Neutrophil (primary cell): ENCODE data around the gene HAGHL.

Source experiments
- H3K27ac ChIP-seq: fragments of 200-600 bp; sonication (generic); 2 replicates; pipeline ENCODE4 v1.5.1; 2016; ENCODE audit warnings: mild to moderate bottlenecking, moderate library complexity
- H3K27me3 ChIP-seq: fragments of 200-600 bp; sonication (generic); 2 replicates; pipeline ENCODE4 v1.6.0; 2016; ENCODE audit warnings: mild to moderate bottlenecking
- H3K36me3 ChIP-seq: fragments of 200-600 bp; sonication (generic); 2 replicates; pipeline ENCODE4 v1.5.1; 2017
- H3K4me1 ChIP-seq, 2 experiments: fragments of 200-600 bp in 1 of 2; sonication (generic) in 1 of 2; 1 replicate in 1 of 2; 2 replicates in 1 of 2; pipeline versions ENCODE4 v1.5.1 to v1.6.1; 2013 to 2016; ENCODE audit warnings: low read depth in 1 of 2, low read length in 1 of 2, mild to moderate bottlenecking in 1 of 2, moderate library complexity in 1 of 2; ENCODE audit not compliant: control insufficient read depth in 1 of 2, insufficient read depth in 1 of 2
- H3K4me3 ChIP-seq, 2 experiments: fragments of 200-600 bp in 1 of 2; sonication (generic) in 1 of 2; 1 replicate in 1 of 2; 2 replicates in 1 of 2; pipeline ENCODE4 v1.5.1; 2013 to 2016; ENCODE audit warnings: low read depth in 1 of 2, low read length in 1 of 2, mild to moderate bottlenecking in 1 of 2, moderate library complexity in 1 of 2
- H3K9me3 ChIP-seq: fragments of 200-600 bp; sonication (generic); 2 replicates; pipeline ENCODE4 v1.5.1; 2016
- TF ChIP-seq, protein P1 (sequence below): fragments of 200-600 bp; sonication (generic); IDR thresholded peaks from 2 replicates; pipeline ENCODE4 v1.5.1; 2016; ENCODE audit warnings: antibody characterized with exemption

HAGHL gene, protein sequence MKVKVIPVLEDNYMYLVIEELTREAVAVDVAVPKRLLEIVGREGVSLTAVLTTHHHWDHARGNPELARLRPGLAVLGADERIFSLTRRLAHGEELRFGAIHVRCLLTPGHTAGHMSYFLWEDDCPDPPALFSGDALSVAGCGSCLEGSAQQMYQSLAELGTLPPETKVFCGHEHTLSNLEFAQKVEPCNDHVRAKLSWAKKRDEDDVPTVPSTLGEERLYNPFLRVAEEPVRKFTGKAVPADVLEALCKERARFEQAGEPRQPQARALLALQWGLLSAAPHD

DNA sequence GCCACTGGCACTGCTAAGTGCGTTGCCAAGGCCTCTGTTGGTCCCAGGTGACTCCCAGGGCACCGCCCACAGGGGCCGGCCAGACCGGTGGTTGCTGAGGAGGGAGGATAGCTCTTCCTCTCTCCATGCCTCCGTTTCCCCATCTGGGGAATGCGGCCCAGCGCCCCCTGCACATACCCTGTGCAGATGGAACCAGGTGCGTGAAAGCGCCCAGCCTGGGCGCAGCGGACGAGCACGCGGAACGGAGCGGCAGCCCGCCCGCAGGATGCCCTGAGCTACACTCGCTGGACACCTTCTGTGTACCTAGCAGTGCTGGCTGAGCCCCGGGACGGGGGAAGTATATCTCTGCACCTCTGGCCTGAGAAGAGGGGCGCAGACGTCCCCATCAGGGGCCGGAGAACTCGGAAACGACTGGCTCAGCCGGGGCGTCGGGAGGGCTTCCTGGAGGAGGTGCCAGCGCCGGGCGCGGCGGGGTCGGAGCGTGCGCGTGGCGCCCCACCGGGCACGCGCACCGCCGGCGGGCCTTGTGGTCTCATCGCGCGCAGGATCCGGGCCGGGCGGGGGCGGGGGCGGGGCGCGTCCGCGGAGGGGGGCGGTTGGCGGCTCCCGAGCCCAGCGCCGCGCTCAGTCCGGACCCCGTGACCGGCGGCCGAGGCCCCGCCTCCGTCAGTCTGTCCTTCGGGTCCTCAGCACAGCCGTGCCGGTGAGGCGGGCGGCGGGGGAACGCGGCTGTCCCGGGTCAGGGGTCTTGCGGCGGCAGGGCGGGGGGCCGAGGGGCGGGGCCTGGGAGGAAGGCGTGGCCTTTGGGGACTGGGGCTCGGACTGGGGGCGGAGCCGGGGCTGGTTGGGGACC lies at the start of gene HAGHL, which contains the start of gene CCDC78:
TSS of gene HAGHL (plus strand) at position 669 of the 853 bp plus-strand sequence. CDS start 404 bp downstream, outside the sequence.
TSS of gene CCDC78 (minus strand) at position 6 of the 853 bp plus-strand sequence. CDS start 76 bp downstream, outside the sequence.
- H3K4me1 ChIP-seq = peaks cover 10 to 30% of the 10 kb centered on the region in 2 experiments
- H3K27ac ChIP-seq = no peak within 1 kb of the TSS
- H3K27me3 ChIP-seq = peaks cover 61% of the 10 kb centered on the region
- peak within 1 kb of the TSS; percentile 35 to 53 for H3K4me3 ChIP-seq
- TF ChIP-seq, protein P1, sequence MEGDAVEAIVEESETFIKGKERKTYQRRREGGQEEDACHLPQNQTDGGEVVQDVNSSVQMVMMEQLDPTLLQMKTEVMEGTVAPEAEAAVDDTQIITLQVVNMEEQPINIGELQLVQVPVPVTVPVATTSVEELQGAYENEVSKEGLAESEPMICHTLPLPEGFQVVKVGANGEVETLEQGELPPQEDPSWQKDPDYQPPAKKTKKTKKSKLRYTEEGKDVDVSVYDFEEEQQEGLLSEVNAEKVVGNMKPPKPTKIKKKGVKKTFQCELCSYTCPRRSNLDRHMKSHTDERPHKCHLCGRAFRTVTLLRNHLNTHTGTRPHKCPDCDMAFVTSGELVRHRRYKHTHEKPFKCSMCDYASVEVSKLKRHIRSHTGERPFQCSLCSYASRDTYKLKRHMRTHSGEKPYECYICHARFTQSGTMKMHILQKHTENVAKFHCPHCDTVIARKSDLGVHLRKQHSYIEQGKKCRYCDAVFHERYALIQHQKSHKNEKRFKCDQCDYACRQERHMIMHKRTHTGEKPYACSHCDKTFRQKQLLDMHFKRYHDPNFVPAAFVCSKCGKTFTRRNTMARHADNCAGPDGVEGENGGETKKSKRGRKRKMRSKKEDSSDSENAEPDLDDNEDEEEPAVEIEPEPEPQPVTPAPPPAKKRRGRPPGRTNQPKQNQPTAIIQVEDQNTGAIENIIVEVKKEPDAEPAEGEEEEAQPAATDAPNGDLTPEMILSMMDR = no peak
- no peaks in the 10 kb centered on the region for H3K9me3 ChIP-seq
- H3K36me3 ChIP-seq = peaks cover 18% of the 10 kb centered on the region

GRCh38 chr16:677316-678190 lies 49.4 kb upstream of the HAGHL start:
- Histone ChIP-seq H3K27ac (no peak overlapping the region), H3K36me3 (peaks cover 32% of the 10 kb centered on the region), H3K27me3 (peaks cover 44% of the 10 kb centered on the region), H3K9me3 (no peaks in the 10 kb centered on the region), H3K4me1 (peaks cover 27 to 58% of the 10 kb centered on the region in 2 experiments), H3K4me3 (no peak overlapping the region)
- TF ChIP-seq, protein P1 = no peak

GRCh38 chr16:678209-678857 lies 48.6 kb upstream of the HAGHL start:
- Histone ChIP-seq H3K36me3 (peaks cover 28% of the 10 kb centered on the region), H3K9me3 (no peaks in the 10 kb centered on the region), H3K4me1 (peaks cover 30 to 63% of the 10 kb centered on the region in 2 experiments), H3K27ac (no peak overlapping the region), H3K27me3 (peaks cover 44% of the 10 kb centered on the region), H3K4me3 (no peak overlapping the region)
- TF ChIP-seq, protein P1 = no peak

DNA sequence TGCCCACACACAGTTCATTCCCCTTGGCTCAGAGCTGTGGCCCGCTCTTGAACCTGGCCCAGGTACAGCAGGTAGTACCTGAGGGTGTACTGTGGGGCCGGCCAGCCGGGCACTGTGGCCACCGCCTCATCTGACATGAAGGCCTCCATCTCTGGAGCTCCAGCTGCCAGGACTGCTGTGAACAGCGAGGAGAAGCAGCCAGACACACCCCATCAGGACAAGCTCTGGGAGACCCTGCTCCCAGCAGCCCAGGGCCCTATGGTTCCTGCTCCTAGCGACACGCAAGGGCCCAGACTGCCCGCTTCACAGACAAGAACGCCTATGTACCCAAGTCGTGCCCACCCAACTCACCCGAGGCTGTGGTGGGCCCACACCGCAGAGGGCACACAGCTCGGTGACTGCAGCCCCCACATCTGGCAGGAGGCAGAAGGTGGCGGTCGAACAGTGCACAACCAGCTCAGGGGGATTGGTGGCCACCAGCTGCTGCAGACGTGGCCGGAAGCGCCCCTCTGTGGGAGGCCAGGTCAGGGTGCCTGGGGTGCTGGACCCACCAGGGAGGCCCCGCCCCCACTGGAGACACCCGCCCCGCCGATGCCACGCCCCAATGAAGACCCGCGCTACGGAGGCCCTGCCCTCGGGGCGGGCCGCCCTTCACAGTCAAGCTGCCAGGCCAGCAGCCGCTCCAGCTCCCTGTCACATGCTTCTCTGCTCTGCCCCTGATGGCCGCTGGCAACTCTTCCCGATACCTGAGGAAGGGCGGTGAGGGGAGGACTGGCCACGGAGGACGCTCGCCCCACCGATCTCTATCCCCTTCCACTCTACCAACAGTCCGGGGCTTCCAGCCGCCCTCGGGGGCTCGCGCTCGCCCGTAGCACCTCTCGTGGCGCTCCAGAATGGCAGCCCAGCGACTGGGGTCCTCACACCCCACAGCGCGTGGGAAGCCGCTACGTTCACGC lies 47.8 kb upstream of the HAGHL start:
- peak overlapping the region; percentile 86 for H3K27ac ChIP-seq
- no peaks in the 10 kb centered on the region for H3K9me3 ChIP-seq
- H3K4me1 ChIP-seq = peaks cover 37 to 69% of the 10 kb centered on the region in 2 experiments

More for the DNA sequence above, 47.8 kb upstream of the HAGHL start:
- Histone ChIP-seq H3K4me3 (peak overlapping the region; percentile 42 to 91), H3K27me3 (peaks cover 43% of the 10 kb centered on the region), H3K36me3 (peaks cover 20% of the 10 kb centered on the region)
- TF ChIP-seq, protein P1 = no peak
